ENCODE results near the gene TM9SF1. TPM values are rescaled to one million over a fixed set of nuclear protein-coding genes. Genes with fewer than 3 reads are reported as not detected.

The TM9SF1 gene
- total and polyA plus RNA-seq, 2 of the 13 experiments (the other 11 are each of a cell fraction or from before 2014, with no cell fraction given): 83.2 to 110 TPM

DNA sequence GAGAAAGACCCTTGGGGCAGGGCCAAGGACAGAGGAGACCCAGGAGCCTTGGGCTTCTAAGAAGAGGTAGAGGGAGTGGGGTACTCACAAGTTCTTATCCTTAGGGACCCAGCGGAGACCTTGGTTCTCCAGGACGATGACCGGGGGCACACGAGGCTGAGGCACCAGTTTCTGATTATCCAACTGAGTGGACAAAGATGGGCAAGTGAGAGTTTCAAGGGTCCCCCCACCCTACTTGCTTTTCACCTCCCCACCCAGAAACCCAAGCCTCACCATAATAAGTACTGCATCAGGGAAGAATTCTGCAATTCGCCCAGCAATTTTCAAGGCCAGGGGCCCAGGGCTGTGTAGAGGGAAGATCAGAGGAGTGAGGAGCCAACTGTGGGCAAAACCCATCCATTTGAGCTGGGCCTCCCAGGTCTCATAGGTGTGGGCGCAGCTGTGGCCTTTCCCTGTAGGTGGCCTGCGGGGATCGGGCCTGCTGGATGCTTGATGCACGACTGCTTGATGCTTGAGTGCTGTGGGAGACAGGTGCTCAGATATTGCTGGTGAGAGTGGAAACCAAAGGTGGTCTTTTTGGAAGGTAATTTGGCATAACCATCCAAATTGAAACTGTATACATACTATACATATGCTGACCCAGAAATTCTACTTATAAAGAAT is 55.8 kb downstream of the TM9SF1 start (continued):
- TF ChIP-seq, protein P1, sequence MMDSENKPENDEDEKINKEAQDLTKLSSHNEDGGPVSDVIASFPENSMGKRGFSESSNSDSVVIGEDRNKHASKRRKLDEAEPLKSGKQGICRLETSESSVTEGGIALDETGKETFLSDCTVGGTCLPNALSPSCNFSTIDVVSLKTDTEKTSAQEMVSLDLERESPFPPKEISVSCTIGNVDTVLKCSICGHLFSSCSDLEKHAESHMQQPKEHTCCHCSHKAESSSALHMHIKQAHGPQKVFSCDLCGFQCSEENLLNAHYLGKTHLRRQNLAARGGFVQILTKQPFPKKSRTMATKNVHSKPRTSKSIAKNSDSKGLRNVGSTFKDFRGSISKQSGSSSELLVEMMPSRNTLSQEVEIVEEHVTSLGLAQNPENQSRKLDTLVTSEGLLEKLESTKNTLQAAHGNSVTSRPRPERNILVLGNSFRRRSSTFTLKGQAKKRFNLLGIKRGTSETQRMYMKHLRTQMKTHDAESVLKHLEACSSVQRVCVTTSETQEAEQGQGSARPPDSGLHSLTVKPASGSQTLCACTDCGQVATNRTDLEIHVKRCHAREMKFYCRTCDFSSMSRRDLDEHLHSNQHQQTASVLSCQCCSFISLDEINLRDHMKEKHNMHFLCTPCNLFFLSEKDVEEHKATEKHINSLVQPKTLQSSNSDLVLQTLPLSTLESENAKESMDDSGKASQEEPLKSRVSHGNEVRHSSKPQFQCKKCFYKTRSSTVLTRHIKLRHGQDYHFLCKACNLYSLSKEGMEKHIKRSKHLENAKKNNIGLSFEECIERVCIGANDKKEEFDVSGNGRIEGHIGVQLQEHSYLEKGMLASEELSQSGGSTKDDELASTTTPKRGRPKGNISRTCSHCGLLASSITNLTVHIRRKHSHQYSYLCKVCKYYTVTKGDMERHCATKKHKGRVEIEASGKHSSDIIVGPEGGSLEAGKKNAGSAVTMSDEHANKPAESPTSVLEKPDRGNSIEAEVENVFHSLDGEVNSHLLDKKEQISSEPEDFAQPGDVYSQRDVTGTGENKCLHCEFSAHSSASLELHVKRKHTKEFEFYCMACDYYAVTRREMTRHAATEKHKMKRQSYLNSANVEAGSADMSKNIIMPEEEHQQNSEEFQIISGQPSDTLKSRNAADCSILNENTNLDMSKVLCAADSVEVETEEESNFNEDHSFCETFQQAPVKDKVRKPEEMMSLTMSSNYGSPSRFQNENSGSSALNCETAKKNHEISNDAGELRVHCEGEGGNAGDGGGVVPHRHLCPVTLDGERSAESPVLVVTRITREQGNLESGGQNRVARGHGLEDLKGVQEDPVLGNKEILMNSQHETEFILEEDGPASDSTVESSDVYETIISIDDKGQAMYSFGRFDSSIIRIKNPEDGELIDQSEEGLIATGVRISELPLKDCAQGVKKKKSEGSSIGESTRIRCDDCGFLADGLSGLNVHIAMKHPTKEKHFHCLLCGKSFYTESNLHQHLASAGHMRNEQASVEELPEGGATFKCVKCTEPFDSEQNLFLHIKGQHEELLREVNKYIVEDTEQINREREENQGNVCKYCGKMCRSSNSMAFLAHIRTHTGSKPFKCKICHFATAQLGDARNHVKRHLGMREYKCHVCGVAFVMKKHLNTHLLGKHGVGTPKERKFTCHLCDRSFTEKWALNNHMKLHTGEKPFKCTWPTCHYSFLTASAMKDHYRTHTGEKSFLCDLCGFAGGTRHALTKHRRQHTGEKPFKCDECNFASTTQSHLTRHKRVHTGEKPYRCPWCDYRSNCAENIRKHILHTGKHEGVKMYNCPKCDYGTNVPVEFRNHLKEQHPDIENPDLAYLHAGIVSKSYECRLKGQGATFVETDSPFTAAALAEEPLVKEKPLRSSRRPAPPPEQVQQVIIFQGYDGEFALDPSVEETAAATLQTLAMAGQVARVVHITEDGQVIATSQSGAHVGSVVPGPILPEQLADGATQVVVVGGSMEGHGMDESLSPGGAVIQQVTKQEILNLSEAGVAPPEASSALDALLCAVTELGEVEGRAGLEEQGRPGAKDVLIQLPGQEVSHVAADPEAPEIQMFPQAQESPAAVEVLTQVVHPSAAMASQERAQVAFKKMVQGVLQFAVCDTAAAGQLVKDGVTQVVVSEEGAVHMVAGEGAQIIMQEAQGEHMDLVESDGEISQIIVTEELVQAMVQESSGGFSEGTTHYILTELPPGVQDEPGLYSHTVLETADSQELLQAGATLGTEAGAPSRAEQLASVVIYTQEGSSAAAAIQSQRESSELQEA (CRISPR knock-in tag; IDR thresholded peaks at IDR 0.05; ENCODE audit: not compliant biosample characterization): peak; percentile 26
- TF ChIP-seq HIVEP1 (CRISPR knock-in tag; IDR thresholded peaks at IDR 0.05): 0 out of 2 replicates have a peak, but pooled peaks have one; percentile 52
- TF ChIP-seq, protein P2, sequence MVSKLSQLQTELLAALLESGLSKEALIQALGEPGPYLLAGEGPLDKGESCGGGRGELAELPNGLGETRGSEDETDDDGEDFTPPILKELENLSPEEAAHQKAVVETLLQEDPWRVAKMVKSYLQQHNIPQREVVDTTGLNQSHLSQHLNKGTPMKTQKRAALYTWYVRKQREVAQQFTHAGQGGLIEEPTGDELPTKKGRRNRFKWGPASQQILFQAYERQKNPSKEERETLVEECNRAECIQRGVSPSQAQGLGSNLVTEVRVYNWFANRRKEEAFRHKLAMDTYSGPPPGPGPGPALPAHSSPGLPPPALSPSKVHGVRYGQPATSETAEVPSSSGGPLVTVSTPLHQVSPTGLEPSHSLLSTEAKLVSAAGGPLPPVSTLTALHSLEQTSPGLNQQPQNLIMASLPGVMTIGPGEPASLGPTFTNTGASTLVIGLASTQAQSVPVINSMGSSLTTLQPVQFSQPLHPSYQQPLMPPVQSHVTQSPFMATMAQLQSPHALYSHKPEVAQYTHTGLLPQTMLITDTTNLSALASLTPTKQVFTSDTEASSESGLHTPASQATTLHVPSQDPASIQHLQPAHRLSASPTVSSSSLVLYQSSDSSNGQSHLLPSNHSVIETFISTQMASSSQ (IDR thresholded peaks at IDR 0.05; ENCODE audit: low read depth): no peak
- TF ChIP-seq, protein P2 (CRISPR knock-in tag; IDR thresholded peaks at IDR 0.05; ENCODE audit: borderline replicate concordance): 0 out of 2 replicates have a peak, but pooled peaks have one; percentile 32
- 0 out of 2 replicates have a peak, but pooled peaks have one; percentile 57 for TF ChIP-seq ZNF230 (CRISPR knock-in tag; IDR thresholded peaks at IDR 0.05)
- 0 out of 2 replicates have a peak, but pooled peaks have one; percentile 6 for TF ChIP-seq FOXA3 (CRISPR knock-in tag; IDR thresholded peaks at IDR 0.05)
- TF ChIP-seq, protein P3, sequence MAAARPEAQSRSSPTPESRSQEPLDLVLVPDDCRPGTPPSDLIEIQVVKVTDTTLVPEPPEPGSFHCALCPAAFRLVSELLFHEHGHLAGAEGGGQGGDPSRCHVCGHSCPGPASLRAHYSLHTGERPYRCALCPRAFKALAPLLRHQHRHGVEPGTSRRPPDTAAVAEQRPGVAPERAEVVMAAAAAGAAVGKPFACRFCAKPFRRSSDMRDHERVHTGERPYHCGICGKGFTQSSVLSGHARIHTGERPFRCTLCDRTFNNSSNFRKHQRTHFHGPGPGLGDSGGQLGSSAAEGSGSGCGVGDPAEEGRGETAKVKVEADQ (CRISPR knock-in tag; IDR thresholded peaks at IDR 0.05; ENCODE audit: borderline replicate concordance): 0 out of 2 replicates have a peak, but pooled peaks have one; percentile 73
- TF ChIP-seq, protein P4, sequence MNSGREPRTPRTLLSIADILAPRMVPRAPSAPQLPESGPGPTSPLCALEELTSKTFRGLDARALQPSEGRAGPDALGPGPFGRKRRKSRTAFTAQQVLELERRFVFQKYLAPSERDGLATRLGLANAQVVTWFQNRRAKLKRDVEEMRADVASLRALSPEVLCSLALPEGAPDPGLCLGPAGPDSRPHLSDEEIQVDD (CRISPR knock-in tag; IDR thresholded peaks at IDR 0.05; ENCODE audit: borderline replicate concordance): 0 out of 2 replicates have a peak, but pooled peaks have one; percentile 11
- TF ChIP-seq PHF8 (CRISPR knock-in tag; IDR thresholded peaks at IDR 0.05): 0 out of 2 replicates have a peak, but pooled peaks have one; percentile 50
- peak; percentile 74; the same call in 1 of the 2 replicates for TF ChIP-seq ZNF547 (CRISPR knock-in tag; IDR thresholded peaks at IDR 0.05)
- TF ChIP-seq RFXAP (CRISPR knock-in tag; IDR thresholded peaks at IDR 0.05; ENCODE audit: borderline replicate concordance): no peak
- TF ChIP-seq, protein P5, sequence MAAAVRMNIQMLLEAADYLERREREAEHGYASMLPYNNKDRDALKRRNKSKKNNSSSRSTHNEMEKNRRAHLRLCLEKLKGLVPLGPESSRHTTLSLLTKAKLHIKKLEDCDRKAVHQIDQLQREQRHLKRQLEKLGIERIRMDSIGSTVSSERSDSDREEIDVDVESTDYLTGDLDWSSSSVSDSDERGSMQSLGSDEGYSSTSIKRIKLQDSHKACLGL (CRISPR knock-in tag; IDR thresholded peaks at IDR 0.05): no peak
